Measurements from ENCODE around the gene ZBED2.
A peak's percentile ranks its signal among the peaks of the same experiment; 100 is the strongest.
"Not testable (repeated sequence)": the region's sequence is repeated elsewhere in the genome, so short reads cannot be mapped to it uniquely, and the experiment has no call there.

ZBED2 gene, protein sequence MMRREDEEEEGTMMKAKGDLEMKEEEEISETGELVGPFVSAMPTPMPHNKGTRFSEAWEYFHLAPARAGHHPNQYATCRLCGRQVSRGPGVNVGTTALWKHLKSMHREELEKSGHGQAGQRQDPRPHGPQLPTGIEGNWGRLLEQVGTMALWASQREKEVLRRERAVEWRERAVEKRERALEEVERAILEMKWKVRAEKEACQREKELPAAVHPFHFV

DNA sequence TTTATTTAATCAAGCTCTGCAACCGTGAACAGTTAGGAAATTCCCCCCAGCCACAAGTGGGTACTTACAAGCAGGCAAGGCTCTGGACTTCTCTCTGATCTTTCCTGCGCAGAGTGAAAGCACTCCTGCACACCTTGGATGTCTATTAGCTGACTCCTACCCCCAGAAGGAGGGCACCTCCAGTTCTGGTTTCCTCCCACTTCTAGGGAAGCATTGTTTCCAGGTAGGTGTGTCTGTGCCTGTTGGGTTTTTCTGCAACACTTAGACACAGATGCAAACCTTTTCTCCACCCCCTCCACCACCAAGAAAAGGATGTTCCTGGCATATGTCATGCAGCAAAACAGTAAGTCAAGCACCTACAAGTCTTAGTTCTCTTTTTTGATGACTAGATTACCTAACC is at the start of gene ZBED2:
Gene ZBED2 (minus strand): TSS at position 115 of the 400 bp plus-strand sequence. CDS start 1,145 bp downstream, outside the sequence.
- DNase-seq (ENCODE audit: low read depth in 2 of 2): no peak

DNA sequence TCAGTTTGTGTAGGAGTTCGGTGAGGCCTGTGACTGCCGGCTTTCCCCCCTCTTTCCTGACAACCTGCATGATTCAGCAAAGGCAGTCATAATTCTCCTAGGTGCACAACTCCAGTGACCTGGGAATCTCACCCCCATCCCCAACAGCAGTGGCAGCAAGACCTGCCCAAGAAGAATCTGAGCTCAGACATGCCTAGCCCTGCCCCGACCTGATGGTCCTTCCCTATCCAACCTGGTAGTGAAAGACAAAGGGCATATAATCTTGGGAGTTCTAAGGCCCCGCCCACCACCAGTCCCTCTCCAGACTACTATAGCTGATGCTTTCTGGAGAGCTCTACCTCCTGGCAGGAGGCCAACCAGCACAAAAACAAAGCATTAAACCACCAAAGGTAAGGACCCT is 44.2 kb upstream of the ZBED2 start:
- no peak for DNase-seq (ENCODE audit: low read depth in 2 of 2)

DNA sequence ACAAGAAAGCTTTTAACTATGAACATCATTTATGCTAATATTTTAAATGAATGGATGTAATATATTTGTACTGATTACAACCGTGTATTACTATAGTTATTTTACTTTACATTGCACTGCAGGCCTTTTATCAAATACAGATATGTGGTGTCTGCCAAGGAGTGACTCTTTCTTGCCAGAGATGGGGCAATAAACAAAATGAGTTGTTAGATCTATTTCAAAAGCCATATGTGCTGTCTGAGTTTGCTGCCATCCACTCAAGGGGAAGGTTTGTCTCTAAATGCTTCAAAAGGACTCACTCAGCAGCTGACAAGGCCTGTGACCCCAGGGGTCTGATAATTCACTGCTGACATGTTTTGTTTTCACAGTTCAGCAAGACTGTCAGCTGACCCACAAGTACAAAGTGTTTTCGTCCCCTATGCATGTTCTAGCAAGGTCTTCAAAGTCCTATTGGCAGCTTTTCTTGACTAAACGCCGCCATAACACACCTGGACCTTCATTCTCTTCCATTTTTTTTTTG is 41.3 kb upstream of the ZBED2 start:
- no peak for DNase-seq (ENCODE audit: low read depth in 2 of 2)

DNA sequence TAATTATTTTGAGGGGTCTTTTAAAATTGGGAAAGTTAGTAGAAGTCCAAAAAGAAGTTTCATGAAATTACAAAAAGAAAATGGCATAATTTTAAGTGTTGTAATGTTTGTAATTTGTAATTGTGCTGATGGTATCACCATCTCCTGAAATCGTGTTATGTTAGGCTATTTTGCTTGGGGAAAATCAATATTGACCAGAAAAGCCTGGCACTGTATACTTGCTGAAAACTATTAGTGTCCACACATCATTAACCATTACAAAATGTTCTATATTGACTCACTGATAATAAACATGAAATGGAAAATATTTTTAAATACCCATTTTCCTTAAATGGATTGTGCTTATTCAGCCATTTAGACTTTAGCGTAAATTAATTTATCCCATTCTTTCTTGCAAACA is 40.3 kb upstream of the ZBED2 start:
- no peak for DNase-seq (ENCODE audit: low read depth in 2 of 2)

DNA sequence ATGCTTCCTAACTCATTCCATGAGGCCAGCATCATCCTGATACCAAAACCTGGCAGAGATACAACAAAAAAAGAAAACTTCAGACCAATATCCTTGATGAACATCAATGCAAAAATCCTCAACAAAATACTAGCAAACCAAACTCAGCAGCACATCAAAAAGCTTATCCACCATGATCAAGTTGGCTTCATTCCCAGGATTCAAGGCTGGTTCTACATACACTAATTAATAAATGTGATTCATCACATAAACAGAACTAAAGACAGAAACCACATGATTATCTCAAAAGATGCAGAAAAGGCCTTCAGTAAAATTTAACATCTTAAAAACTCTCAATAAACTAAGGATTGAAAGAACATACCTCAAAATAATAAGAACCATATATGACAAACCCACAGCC is 35.5 kb upstream of the ZBED2 start:
- DNase-seq (ENCODE audit: low read depth in 2 of 2): not testable (repeated sequence)

DNA sequence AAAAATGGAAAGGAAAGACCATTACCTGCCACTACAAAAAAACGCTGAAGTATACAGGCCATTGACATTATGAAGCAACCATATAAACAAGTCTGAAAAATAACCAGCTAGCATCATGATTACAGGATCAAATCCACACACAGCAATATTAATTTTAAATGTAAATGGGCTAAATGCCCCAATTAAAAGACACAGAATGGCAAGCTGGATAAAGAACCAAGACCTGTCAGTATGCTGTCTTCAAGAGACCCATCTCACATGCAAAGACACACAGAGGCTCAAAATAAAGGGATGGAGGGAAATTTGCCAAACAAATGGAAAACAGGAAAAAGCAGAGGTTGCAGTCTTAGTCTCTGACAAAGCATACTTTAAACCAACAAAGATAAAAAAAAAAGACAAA is 33.9 kb upstream of the ZBED2 start:
- DNase-seq (ENCODE audit: low read depth in 2 of 2): not testable (repeated sequence)

DNA sequence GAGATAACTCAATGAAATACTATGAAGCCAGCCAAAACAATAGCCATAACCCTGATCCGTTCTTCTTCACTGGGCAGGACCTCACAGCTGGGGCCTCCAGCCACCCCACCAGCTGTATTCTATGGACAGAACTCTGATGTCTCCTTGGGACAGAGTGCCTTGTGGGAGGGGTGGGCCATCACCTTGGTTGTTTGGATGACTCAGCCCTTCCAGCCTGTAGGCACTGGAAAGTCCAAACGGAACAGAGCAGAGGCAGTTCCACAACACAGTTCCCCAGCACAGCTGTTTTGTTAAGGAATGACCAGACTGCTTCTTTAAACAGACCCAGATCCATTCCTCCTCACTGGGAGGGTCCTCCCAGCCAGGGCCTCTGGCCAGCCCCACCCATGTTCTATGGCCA is 31.9 kb upstream of the ZBED2 start:
- no peak for DNase-seq (ENCODE audit: low read depth in 2 of 2)

DNA sequence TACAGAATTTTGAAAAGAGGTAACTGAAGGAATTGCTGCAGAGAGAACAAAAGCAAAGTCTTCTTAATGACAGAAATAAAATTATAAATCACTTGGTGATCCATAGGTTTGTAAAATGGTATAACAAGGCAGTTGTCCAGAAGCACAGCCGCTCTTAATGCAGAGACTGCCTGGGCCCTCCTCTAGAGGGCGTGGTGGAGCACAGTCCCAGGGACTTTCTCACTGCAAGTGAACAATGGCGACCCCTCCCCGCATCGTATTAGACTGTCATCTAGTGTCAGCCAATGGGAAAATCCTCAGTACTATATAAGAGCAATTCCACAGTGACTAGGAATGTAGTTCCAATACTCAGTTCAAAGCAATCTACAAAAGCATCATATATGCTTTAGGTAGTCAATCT is 26.4 kb upstream of the ZBED2 start:
- DNase-seq (ENCODE audit: low read depth in 2 of 2): no peak

DNA sequence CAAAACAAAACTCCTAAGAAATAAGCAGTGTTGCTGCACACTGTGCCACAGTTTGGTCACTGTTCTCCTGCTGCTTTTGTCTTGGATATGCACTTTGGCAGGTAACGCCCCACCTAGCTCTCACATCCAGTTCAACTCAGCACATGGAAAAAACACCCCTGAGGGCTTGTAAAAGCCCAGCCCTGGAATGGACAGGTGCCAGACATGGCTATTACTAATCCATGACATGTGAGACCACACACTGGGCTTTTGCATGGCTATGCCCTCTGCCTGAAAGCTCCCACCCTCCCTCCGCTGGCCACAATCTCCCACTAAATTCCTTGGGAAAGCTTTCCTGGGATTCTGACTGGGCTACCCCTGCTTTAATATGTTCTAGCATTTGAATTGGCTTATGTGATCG is 24.7 kb upstream of the ZBED2 start:
- DNase-seq (ENCODE audit: low read depth in 2 of 2): no peak

DNA sequence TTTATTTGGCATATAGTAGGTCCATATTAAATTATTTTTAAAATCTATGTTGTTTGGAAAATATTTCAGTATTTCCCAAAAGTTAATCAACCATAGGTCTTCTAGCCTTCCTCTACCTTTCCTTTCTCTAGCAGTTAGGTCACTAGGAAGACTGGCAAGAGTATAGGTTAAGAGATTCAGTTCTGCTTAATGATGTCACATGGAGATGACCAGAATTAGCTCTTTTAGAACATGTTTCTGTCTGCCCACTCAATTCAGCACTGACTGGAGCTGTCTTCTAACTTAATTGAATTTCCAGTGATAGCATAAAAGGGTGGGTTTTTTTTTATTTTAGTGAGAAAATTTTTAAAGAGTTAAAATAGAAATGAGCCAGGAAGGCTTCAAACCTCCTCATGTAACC is 23.8 kb upstream of the ZBED2 start:
- DNase-seq (ENCODE audit: low read depth in 2 of 2): no peak

DNA sequence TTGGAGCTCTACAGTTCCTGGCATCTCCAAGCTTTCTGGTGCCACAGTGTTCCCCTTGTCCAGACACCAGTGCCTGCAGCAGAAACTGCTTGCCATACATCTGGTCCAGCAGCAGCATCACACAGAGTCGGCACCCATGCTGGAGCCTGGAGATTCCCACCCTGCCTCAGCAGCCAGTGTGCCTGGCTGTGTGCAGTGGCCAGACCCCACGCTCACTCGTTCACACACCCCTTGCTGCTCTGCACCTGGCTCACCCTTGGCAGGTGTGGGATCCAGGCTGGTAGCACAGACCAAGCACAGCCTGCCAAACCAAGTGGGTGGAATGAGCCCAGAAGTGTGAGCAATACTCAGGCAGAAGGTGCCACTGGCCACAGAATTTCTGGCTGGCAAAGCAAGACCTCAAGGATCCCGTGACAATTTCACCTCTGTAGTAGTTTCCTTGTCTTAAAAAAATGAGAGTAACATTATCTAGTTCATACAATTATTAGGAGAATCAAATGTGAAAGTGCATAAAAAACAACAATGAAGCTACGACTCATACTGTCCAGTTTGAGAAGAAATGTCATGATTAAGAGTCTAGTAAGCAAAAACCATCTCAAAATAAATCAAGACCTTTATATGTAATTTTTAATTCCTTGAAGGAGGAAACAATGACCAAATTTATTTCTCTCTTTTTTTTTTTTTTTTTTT is 22.9 kb upstream of the ZBED2 start:
- no peak for DNase-seq (ENCODE audit: low read depth in 2 of 2)

DNA sequence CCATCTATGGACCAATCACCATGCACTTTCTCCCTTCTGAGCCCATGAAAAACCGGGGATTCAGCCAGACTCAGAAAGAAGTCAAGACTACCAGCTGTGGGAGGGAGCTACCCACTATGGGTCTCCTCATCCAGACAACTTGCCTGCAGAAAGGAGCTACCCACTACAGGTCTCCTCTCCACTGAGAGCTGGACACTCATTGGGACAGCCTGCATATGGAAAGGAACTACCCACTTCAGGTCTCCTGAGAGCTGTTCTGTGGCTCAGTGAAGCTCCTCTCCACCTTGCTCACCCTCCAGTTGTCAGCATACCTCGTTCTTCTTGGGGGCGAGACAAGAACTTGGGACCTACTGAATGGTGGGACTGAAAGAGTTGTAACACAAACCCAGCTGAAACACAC is 22.3 kb upstream of the ZBED2 start:
- DNase-seq (ENCODE audit: low read depth in 2 of 2): no peak

DNA sequence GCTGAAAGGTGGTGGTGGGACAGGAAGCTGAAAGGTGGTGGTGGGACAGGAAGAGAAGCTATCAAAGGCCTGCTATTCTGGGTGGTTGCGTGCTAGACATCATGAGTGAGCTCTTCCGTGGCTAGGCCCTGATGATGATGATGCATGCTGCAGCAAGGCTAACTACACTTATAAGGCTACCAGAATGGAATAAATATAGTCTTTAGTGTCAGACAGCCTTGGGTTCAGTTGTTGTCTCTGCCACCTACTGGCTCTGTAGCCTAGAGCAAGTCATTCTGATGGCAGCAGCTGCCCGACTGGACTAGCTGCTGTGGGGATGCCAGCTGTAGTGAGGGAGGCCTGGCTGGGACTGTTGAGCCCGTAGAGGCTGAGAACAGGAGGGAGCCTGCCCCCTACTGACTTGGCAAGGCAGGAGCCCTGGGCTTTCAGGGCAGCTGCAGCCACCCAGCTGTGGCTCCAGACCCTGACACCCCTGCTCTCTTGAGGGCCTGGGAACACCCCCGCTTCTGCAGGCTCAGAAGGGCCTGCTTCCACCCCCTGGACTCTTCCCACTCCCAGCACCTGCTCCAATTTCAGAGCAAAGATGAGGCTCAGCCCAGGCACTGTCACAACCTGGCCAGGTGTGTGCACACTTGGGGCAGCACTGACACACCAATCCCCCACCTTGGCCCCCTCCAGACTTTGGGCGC is 21.4 kb upstream of the ZBED2 start:
- peak in 1 of 2 donors; percentile 39 for DNase-seq (ENCODE audit: low read depth in 2 of 2)

DNA sequence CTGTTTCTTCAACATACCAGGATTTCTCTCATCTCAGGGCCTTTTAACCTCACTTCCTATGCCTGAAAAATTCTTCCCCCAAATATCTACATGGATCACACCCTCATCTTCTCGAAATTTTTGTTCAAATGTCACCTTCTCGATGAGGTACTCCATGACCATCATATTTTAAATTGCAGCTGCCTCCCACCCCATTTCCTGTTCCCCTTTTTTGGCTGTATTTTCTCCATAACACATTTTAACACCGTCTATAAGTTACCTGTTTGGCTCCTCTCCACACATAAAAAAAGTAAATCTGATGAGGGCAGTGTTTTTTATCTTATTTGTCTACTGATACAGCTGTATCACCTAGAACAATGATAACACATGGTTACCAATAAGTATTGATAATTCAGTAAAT is 20.7 kb upstream of the ZBED2 start:
- DNase-seq (ENCODE audit: low read depth in 2 of 2): no peak

DNA sequence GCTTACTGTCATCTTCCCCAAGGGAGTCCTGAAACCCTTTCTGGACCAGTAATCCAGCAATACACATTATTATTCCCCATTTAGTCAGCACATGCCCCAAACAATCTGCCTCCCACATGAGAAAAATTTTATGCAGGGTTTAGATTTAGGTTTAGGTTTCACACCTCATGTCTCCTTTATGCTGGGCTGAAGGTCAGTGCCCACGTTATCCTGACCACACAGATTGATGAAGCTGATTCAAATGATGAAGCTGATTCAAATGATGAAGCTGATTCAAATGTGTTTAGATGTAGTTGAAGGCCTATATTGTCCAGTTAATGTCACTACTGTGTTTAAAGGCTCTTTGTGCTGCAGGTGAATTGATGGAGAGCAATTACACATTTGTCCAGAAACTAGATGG is 18.1 kb upstream of the ZBED2 start:
- no peak for DNase-seq (ENCODE audit: low read depth in 2 of 2)

DNA sequence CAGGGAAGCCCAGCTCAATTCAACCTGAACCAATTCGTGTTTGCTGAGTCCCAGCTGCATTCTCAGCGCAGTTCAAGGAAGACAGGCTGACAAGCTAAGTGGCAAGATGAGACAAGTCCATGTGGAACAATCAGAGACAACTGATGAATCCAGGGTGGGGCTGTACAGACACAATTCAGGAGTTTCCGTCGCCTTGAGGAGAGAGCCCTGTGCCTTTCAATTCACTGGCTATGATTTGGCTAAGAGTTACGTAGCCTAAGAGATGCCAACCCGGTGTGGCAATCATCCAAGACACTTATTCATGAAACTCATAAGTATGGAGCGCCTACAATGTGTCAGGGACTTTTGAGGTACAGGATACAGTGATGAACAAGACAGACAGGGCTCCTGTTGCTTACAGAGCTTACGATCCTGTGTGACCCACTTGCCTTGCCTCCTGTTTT is 15.5 kb upstream of the ZBED2 start:
- no peak for DNase-seq (ENCODE audit: low read depth in 2 of 2)

DNA sequence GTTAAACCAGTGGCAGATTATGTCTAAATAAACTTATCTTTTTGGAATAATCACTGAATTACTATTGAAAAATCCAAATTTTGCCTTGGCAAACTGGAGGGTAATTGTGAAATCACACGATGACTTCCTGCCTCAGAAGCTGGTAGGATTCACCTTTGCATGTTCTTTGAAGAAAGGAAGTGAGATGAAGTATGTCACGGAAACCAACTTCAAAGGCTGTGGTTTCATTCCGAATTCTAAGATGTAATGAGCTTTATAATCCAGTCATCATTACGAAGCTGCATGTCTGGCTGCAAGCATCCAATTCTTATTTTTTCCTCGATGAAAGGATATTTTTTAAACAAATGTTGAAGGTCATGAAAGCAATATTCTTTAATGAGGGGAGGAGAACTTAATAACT is 15.0 kb upstream of the ZBED2 start:
- peak in 1 of 2 donors; percentile 12 for DNase-seq (ENCODE audit: low read depth in 2 of 2)

DNA sequence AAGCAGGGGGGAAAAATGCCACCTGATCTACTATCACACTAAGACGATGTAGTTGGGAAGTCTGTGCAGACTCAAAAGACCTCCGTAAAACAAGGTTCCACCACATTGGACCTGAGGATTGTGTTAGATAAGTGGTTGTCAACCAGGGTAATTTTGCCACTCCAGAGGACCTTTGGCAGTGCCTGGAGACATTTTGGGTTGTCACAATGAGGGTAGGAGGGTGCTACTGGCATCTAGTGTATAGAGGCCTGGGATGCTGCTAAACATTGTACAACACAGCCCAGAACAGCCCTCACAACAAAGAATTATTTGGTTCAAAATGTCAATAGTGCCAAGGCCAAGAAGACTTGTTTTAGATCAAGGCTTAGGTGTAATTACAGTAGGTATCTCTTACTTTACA is 14.6 kb upstream of the ZBED2 start:
- no peak for DNase-seq (ENCODE audit: low read depth in 2 of 2)

DNA sequence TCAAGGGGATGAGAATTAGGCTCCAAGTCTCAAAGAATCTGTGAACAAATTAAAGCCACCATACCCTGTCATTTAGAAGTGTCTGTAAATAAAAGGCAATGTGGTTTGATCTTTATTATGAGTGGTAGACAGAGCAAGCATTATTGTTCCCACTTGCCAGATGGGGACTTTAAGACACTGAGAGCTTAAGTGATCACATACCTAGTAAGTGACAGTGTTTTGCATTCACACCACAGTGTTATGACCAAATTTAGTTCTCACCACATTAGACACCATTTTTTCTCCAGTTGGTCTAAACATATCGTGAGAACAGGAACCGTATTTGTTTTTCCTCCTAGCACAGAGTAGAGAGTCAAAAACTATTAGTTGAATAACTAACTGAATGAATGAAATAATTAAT is 13.2 kb upstream of the ZBED2 start:
- no peak for DNase-seq (ENCODE audit: low read depth in 2 of 2)

DNA sequence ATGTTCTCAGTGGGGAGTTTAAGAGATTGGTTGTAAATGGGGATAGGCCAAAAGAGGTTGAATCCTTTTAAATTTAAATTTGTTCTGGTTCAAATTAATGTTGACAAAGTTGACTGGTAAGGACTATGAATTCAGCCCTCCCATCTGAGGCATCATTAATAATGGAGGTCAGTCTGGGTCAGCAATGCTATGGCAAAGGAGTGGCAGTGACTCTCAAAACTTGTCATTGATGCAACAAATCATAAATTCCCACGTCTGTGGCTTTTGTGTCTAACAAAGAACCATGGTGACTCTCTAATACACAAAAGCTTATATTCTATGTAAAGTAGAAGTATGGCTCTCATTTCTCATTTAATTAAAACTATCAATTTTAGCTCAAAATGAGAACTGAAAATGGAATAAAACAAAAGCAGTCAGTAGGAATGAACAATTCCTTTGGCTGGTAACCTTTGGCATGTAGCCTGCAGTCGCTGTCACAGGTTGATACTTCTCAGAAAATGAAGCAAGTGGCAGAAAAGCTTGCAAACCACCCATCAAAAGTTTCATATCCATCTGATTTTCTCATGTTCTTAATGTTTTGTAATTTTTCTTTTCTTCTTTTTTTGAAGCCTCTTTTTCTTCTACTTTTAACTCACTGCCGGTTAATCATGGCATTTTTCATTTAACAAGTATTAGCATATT is 12.2 kb upstream of the ZBED2 start:
- no peak for DNase-seq (ENCODE audit: low read depth in 2 of 2)

DNA sequence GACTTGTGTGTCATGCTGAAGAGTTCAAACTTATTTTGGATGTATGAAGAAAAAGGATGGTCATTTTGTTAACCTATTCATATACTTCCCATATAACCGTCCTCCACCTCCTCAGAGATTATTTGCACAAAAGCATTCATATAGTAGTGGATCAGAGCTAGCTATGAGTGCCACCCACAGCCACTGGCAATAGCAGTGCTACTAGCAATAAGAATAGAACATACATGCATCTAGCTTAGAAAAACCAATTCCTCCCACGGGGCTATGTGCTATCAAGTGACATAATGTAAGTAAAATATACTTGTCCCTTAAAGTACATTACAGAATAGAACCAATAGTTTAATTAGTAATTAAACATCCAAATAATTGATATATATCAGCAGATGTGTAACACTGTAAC is 10.3 kb upstream of the ZBED2 start:
- DNase-seq (ENCODE audit: low read depth in 2 of 2): no peak

DNA sequence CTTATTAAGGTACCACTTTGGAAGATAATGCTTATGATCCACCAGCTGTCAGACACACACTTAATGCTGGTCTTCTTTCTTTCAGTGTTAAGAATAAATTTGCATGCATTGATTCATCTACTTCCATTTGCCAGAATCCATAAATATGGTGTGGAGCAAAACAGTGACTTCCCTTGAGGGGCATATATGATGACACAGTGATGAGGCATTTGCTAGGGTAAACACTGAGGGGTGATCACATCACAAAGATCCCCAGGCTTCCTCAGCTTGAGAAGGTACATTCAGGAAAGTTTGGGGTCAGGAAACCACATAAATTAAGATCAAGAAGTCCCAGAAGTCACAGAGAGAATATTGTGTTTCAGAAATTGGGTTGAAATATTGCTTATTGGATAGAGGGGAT is 9.9 kb upstream of the ZBED2 start:
- no peak for DNase-seq (ENCODE audit: low read depth in 2 of 2)
